Measurements from ENCODE around the gene LRIG3. TPM values are rescaled to one million over a fixed set of nuclear protein-coding genes. Genes with fewer than 3 reads are reported as not detected.
A peak's percentile ranks its signal among the peaks of the same experiment; 100 is the strongest.
"Not testable (repeated sequence)": the region's sequence is repeated elsewhere in the genome, so short reads cannot be mapped to it uniquely, and the experiment has no call there.

The LRIG3 gene
- total RNA-seq, 1 experiment from 2014 or later = 150 TPM

DNA sequence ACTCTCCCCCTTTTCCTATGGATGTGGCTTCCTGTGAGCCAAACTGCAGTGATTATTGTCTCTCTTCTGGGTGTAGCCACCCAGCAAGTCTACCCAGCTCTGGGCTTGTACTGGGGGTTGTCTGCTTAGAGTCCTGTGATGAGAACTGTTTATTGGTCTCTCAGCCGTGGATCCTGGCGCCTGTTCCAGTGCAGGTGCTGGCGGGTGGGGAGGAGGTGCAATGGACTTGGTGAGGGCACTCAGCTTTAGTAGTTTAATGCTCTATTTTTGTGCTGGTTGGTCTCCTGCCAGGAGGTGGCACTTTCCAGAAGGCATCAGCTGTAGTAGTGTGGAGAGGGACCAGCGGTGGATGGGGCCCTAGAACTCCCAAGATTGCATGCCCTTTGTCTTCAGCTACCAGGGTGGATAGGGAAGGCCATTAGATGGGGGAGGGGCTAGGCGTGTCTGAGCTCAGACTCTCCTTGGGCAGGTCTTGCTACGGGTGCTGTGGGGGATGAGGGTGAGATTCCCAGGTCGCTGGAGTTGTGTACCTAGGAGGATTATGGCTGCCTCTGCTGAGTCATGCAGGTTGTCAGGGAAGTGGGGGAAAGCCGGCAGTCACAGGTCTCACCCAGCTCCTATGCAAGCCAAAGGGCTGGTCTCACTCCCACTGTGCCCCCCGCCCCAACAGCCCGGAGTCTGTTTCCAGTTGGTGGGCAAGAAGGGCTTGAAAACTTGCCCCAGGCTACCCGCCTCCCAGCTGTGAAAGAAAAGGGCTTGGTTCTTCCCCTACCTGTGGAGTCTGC lies 29.8 kb upstream of the LRIG3 start:
- not testable (repeated sequence) for H3K27me3 ChIP-seq; H3K4me1 ChIP-seq; H3K27ac ChIP-seq; DNase-seq; H3K36me3 ChIP-seq; H3K9me3 ChIP-seq (replicated peaks); H3K4me3 ChIP-seq

DNA sequence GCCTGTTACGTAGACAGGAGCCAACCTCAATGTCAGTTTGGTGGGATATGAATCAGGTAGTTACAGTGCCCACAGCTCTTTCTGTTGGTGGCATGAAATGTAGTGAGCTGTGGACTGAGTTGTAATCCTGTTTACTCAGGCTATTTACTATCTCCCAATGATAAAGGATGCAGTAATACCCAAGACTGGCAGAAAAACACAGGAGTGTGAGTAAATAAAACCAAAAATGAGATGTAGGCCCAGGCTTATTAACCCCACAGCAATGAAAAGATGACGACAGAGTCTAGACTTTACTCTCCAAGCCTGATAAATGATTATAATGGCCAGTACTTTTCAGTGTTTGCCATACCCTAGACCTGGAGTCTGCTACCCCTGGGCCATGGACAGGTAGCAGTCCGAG lies 22.8 kb upstream of the LRIG3 start:
- Histone ChIP-seq H3K27me3 (no peaks in the 10 kb centered on the region), H3K27ac (no peak overlapping the region), H3K36me3 (no peaks in the 10 kb centered on the region; the same call in 1 of the 2 replicates), H3K4me1 (no peaks in the 10 kb centered on the region), H3K4me3 (no peak overlapping the region), H3K9me3 (replicated peaks) (peaks cover 9% of the 10 kb centered on the region; the same call in 1 of the 2 replicates)
- no peak for DNase-seq

DNA sequence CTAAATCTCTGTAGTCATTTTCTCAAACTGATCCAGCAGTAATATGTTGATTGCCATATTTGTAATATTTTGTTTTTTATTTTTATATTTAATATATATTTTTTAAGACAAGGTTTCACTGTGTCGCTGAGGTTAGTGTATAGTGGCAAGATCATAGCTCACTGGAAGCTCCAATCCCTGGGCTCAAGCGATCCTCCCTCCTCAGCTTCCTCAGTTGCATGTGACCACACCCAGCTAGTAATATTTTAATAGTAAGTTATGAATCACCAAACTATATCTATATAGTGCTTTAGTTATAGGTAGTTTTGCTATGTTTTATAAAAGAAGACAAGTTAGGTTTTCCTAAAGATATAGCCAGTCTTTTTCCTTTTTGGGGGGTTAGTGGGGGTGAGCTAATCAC lies 22.0 kb upstream of the LRIG3 start:
- Histone ChIP-seq H3K27me3 (no peaks in the 10 kb centered on the region), H3K4me3 (no peak overlapping the region), H3K4me1 (no peaks in the 10 kb centered on the region), H3K27ac (no peak overlapping the region), H3K36me3 (no peaks in the 10 kb centered on the region; the same call in 1 of the 2 replicates), H3K9me3 (replicated peaks) (peaks cover 5% of the 10 kb centered on the region; the same call in 1 of the 2 replicates)
- no peak for DNase-seq

DNA sequence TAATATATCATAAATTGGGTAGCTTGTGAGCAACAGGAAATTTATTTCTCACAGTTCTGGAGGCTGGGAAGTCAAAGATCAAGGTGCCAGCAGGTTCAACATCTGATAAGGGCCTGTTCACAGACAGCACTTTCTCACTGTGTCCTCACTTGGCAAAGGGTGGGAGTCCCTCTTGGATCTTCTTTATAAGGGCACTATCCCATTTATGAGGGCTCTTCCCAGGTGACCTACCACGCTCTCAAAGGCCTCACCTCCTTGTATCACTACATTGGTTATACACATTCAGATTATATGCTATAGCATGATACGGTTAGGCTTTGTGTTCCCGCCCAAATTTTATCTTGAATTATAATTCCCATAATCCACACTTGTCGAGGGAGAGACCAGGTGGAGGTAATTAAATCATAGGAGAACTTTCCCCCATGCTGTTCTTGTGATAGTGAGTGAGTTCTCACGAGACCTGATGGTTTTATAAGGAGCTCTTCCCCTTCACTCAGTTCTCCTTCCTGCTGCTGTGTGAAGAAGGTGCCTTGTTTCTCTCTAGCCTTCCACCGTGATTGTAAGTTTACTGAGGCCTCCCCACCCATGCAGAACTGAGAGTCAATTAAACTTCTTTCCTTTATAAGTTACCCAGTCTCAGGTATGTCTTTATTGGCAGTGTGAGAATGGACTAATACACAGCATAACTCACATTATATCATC lies 19.2 kb upstream of the LRIG3 start:
- Histone ChIP-seq H3K36me3 (no peaks in the 10 kb centered on the region), H3K9me3 (replicated peaks) (peaks cover 2% of the 10 kb centered on the region; the same call in 1 of the 2 replicates), H3K27me3 (no peaks in the 10 kb centered on the region), H3K27ac (no peak overlapping the region), H3K4me3 (no peak overlapping the region), H3K4me1 (peaks cover 7% of the 10 kb centered on the region)
- DNase-seq = no peak

DNA sequence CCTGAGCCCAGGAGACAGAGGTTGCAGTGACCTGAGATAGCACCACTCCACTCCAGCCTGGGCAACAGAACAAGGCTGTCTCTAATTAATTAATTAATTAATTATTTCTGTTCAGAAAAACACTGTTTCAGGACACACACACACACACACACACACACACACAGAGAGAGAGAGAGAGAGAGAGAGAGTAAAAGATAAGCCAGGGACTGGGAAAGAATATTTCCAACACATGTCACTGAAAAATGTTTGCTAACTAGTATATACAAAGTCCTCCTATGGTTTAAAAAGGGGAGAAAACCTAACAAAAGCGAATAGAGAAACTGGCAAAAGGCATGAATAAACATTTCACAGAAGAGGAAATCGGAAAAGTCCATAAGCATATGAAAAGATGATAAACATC lies 18.1 kb upstream of the LRIG3 start:
- Histone ChIP-seq H3K27ac (no peak overlapping the region), H3K9me3 (replicated peaks) (no peaks in the 10 kb centered on the region)
- DNase-seq = no peak

DNA sequence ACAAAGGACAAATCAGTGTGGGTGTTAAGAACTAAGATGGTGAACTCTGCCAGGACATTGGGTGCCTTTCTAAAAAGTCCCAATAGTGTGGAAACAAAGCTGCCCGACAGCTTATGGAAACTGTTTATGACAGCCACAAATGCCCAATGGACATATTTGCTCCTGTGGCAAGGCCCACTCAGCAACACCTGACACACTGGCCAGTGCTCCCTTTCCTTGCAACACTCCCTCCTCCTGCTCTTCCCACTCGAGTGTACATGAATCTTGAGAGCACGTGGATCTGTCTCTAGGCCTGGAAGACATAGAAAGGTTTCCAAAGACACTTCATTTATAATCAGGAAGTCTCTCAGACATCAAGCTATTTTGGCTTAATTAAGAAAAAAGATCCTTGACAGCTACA lies 14.2 kb upstream of the LRIG3 start:
- Histone ChIP-seq H3K4me1 (peaks cover 51% of the 10 kb centered on the region), H3K27ac (peak overlapping the region; percentile 92), H3K27me3 (no peaks in the 10 kb centered on the region), H3K9me3 (replicated peaks) (no peaks in the 10 kb centered on the region), H3K36me3 (no peaks in the 10 kb centered on the region), H3K4me3 (no peak overlapping the region)
- peak in 1 of 2 experiments; percentile 33 for DNase-seq

More for the DNA sequence above, 18.1 kb upstream of the LRIG3 start:
- no peaks in the 10 kb centered on the region for H3K36me3 ChIP-seq
- H3K27me3 ChIP-seq = no peaks in the 10 kb centered on the region
- no peak overlapping the region for H3K4me3 ChIP-seq
- peaks cover 16% of the 10 kb centered on the region for H3K4me1 ChIP-seq

DNA sequence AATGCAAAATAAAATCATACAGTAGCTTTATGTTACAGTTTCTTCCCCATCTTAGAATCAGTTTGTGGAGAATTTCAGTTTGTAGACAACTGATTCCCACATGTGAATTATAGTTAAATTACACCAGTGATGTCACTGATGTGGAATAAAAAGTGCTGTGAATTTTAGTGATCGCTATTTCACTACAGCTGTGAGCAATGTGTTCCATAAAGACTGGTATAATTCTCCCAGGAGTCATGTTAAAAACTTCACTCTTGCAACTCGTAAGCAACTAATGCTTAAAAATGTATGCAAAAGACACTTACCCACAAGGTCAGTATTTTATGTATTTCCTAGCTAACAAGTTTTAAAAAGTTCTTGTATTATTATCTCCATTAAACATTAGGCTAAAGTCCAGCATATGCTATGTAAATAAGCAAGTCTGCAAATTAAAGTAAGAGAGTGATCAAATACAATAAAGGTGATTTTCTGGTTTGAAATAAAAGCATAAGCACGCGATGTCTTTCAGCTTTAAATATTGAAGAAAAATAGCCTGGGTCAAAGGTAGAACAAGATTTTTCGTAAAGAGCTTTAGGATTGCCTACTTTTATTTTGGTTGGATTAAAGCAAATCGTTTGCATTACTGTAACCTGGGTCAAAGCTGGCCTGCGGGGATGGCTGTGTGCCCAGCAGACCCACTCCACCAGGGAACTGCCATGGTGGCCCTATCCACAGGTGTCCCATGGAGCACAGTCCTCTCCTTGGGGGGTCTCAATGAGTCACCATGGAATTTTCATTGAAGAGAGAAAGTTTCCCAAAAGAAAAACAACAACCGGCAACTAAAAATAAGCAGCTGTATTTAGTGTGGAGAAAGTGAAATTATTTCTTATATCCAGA lies 12.7 kb upstream of the LRIG3 start:
- Histone ChIP-seq H3K27ac (peak overlapping the region; percentile 92), H3K4me1 (peaks cover 52% of the 10 kb centered on the region), H3K27me3 (no peaks in the 10 kb centered on the region), H3K9me3 (replicated peaks) (no peaks in the 10 kb centered on the region), H3K4me3 (no peak overlapping the region), H3K36me3 (no peaks in the 10 kb centered on the region)
- peak; percentile 97 to 99 for DNase-seq

DNA sequence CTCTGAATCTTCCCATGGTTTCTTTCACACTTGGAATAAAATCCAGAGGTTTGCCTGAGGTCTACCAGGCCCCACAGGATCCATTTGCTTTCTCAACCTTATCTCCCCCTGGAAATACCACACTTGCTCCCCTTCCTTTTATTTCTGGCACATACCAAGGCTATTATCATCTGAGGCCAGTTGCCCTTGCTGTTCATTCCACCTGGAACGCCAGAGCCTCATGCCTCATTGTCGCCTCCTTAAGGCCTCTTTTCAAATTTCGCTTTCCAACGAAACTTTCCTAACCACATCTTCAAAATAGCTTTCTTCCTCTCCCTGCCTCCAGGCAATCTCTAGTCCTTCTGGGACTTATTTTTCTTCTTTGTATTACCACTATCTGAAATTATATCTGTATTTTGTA lies 11.2 kb upstream of the LRIG3 start:
- no peaks in the 10 kb centered on the region for H3K36me3 ChIP-seq
- peak overlapping the region; percentile 65 for H3K27ac ChIP-seq
- H3K4me3 ChIP-seq = no peak overlapping the region
- no peaks in the 10 kb centered on the region for H3K9me3 ChIP-seq (replicated peaks)
- H3K4me1 ChIP-seq = peaks cover 60% of the 10 kb centered on the region
- no peaks in the 10 kb centered on the region for H3K27me3 ChIP-seq
- peak in 1 of 2 experiments; percentile 60 for DNase-seq

DNA sequence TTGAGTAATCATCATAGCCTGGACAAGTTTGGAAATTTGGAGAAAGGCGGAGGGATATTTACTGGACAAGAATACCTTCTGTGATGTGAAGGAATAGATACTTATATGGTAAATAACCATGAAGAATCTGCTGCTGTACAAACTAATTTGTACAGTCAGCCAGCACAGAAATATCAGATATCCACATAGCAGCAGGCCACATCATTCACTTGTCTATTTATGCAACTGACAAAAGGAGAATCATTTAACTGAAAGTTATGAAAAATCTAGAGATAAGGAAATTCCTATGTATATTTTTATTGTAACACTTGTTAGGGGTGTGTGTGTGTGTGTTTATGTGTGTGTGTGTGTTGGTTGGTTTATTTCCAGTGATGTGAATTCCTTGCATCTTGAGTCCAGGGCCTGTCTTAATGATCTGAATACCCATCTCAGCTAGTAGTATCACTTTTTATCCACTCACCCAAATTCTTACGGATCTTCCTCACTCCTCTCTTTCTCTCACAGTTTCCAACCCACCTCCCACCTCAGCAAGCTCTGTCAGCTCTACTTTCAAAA lies 10.5 kb upstream of the LRIG3 start:
- no peaks in the 10 kb centered on the region for H3K9me3 ChIP-seq (replicated peaks)
- no peak overlapping the region for H3K4me3 ChIP-seq
- H3K27ac ChIP-seq = peak overlapping the region; percentile 65
- no peaks in the 10 kb centered on the region for H3K36me3 ChIP-seq
- H3K4me1 ChIP-seq = peaks cover 61% of the 10 kb centered on the region
- DNase-seq = peak; percentile 58 to 77
- H3K27me3 ChIP-seq = no peaks in the 10 kb centered on the region

DNA sequence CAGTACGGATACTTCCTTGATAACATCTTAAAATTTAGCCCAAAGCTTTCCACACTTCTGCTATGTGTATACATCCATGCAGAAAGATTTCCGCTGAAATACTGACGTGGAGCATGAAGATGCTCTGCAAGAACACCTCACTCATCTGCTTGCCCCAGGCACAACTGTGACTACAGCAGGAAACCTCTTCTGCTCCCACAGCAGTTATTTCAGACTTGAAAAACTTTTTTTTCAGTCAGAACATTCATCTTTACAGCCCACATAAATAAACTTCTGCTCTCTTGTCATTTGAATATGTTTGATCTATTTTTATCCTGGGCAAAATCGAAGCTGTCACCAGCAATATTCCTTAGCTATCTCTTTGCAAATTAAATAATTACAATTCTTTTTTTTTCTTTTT lies 6.8 kb upstream of the LRIG3 start:
- no peaks in the 10 kb centered on the region for H3K27me3 ChIP-seq
- no peak overlapping the region for H3K27ac ChIP-seq
- no peak for DNase-seq

DNA sequence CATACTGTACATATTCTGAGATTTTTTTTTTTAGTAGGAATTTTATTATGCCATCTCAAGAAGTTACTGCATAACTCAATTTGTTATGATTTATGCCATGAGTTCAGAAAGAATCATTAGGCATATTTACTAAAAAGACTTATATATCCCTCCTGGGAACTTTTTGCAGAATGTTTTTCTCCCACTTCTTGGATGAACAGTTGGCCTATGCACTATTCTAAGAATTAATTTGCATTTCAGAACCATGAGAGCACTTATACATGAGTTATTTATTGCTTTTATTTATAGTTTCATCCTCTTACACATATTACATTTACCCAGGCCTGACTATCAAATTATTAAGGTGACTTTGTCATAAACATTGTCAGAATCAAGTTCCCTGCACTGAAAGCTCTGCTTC lies 6.3 kb upstream of the LRIG3 start:
- Histone ChIP-seq H3K4me3 (no peak overlapping the region), H3K9me3 (replicated peaks) (no peaks in the 10 kb centered on the region), H3K36me3 (no peaks in the 10 kb centered on the region), H3K27me3 (no peaks in the 10 kb centered on the region), H3K27ac (no peak overlapping the region), H3K4me1 (peaks cover 29% of the 10 kb centered on the region)
- DNase-seq = no peak

More for the DNA sequence above, 6.8 kb upstream of the LRIG3 start:
- no peaks in the 10 kb centered on the region for H3K36me3 ChIP-seq
- H3K4me1 ChIP-seq = peaks cover 34% of the 10 kb centered on the region
- H3K9me3 ChIP-seq (replicated peaks) = no peaks in the 10 kb centered on the region
- no peak overlapping the region for H3K4me3 ChIP-seq

DNA sequence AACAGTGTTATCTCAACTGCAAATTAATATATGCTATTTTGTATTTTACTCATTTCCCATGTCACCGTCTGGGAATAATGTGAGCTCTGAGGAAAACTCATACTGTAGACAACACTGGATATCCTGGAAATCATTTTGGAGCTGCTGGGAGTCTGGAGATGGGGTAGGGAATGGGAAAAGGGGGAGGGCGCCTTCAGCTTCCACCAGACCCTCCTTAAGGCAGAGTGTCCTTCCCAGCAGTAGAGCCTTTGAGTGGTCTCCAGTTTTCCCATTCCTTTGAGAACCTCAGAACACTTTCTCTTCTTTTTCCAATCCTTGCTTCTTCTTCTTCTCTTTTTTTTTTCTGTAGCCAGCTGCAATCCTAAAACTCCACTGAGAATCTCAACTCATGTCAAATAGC lies 5.4 kb upstream of the LRIG3 start:
- no peaks in the 10 kb centered on the region for H3K27me3 ChIP-seq
- no peaks in the 10 kb centered on the region for H3K36me3 ChIP-seq
- no peak overlapping the region for H3K27ac ChIP-seq
- no peaks in the 10 kb centered on the region for H3K9me3 ChIP-seq (replicated peaks)
- no peak for DNase-seq
- peaks cover 21% of the 10 kb centered on the region for H3K4me1 ChIP-seq
- no peak overlapping the region for H3K4me3 ChIP-seq

DNA sequence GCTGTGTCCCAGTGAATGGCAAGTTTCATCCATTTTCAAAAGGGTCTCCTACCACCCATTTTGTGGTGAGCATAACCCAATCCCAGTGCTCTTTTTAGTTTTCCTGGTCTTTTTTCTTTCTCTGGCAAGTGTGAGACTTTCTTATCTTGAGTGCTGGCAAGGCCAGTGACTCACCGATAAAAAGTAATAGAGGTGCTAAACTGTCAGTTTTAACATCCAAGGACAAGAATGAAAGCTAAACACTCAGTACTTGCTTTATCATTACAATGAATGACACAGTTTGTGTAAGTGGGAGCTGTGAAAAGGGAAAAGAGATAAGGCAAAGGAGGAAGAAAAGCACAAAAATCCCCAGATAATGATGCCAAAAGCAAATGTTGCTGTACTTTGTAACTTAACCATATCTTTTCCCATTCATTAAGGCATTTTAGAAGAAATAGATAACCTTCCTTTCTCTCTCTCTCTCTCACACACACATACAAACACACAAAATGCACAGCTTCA lies 4.9 kb upstream of the LRIG3 start:
- H3K36me3 ChIP-seq = no peaks in the 10 kb centered on the region
- DNase-seq = no peak
- H3K27me3 ChIP-seq = no peaks in the 10 kb centered on the region
- H3K27ac ChIP-seq = no peak overlapping the region
- H3K4me1 ChIP-seq = peaks cover 16% of the 10 kb centered on the region
- H3K4me3 ChIP-seq = no peak overlapping the region
- H3K9me3 ChIP-seq (replicated peaks) = no peaks in the 10 kb centered on the region

DNA sequence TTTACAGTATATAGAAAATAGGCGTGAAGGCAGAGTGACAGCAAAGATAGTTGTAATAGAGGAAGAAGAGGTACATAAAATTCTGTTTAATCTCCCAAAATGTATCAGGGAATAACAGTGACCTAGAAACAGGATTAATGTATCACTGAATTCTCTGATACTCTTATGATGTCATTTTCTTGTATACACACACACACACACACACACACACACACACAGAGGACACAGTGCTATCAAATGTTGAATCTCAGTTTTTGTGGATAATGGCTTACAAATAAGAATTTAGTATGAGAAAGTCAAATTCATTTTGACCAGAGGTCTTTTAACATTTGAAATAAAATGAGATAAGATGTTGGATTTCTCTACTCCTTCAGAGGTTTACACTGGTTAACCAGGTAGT lies 4.3 kb upstream of the LRIG3 start:
- Histone ChIP-seq H3K4me3 (no peak overlapping the region), H3K4me1 (peaks cover 11% of the 10 kb centered on the region), H3K36me3 (no peaks in the 10 kb centered on the region), H3K27ac (no peak overlapping the region), H3K27me3 (no peaks in the 10 kb centered on the region), H3K9me3 (replicated peaks) (no peaks in the 10 kb centered on the region)
- no peak for DNase-seq
